Psoas muscle (tissue), 8 donors: ENCODE results near the gene NKX1-2. TPM values are rescaled to one million over a fixed set of nuclear protein-coding genes. Genes with fewer than 3 reads are reported as not detected.
A peak's percentile ranks its signal among the peaks of the same experiment; 100 is the strongest.

Source experiments
- ATAC-seq, 4 donors: fragments of 200-7000 bp; cut with Tn5 transposase; one replicate each; pipeline ENCODE4 v1.9.1; 2020; ENCODE audit warnings: moderate library complexity in 3 of 4, mild to moderate bottlenecking in 2 of 4
- DNase-seq, 2 donors: peaks; one replicate each; pipeline ENCODE4 v3.0.0-alpha.2; 2020
- H3K27ac ChIP-seq: fragments of 200-600 bp; one replicate; pipeline ENCODE4 v1.8.0; 2022
- H3K27me3 ChIP-seq, 3 donors: fragments of 200-600 bp in 1 of 3; one replicate each; pipeline versions ENCODE4 v1.6.1 to v1.8.0; 2013 to 2022; ENCODE audit warnings: low read length in 2 of 3, mild to moderate bottlenecking in 2 of 3, moderate library complexity in 1 of 3; ENCODE audit not compliant: insufficient read depth in 3 of 3
- H3K36me3 ChIP-seq, 2 donors: fragments of 200-600 bp in 1 of 2; one replicate each; pipeline versions ENCODE4 v1.6.1 to v1.8.0; 2013 to 2022; ENCODE audit warnings: low read depth in 1 of 2, mild to moderate bottlenecking in 1 of 2, moderate library complexity in 1 of 2; ENCODE audit not compliant: insufficient read depth in 1 of 2
- H3K4me1 ChIP-seq: fragments of 200-600 bp; one replicate; pipeline ENCODE4 v1.8.0; 2022
- H3K4me3 ChIP-seq: fragments of 200-600 bp; one replicate; pipeline ENCODE4 v1.8.0; 2022; ENCODE audit warnings: mild to moderate bottlenecking
- H3K9me3 ChIP-seq: fragments of 200-600 bp; one replicate; pipeline ENCODE4 v1.8.0; 2022
- CTCF ChIP-seq: fragments of 200-600 bp; IDR thresholded peaks from one replicate; pipeline ENCODE4 v1.8.0; 2022; ENCODE audit warnings: antibody characterized with exemption
- WGBS, 3 donors: extraction: QIAGEN DNeasy Blood & Tissue Kit; methylation state at CpG; one replicate each; pipeline versions ENCODE4 v1.1.6 to v1.1.7; 2013; 5-methylcytosine and 5-hydroxymethylcytosine counted together
- intact Hi-C, 2 donors: fragments of 100-400 bp; cut with DNase I; formaldehyde crosslinking; loops; one replicate each; pipeline versions ENCODE4 v1.11.0 to v1.14.2; 2022
- polyA plus RNA-seq, 3 donors: library from polyadenylated mRNA; stranded (reverse); fragments of 200-250 nt; gene quantifications; one replicate each; pipeline ENCODE4 v1.2.3, GENCODE V29; 2013
- total RNA-seq, 4 donors: library from RNA; stranded (reverse); fragmentation: NEBNext Ultra II Directional in 2 of 4; extraction: Animal tissue kit (Norgen Biotek cat#: 25700) in 2 of 4; gene quantifications; one replicate each; pipeline versions ENCODE4 v1.2.1 to v1.2.4, GENCODE V29; 2021 to 2023
- donor health status: healthy with polysubstance abuse.
- donor health status: DM: no; HTN: no; CAD: no; lungs with moderate emphysema.
- donor health status: Bipolar disorder and iron deficiency.
- donor health status: healthy.
- donor health status: DM: yes; HTN: yes; CAD: no.
- donor health status: DM: no; HTN: no; CAD: no.
- donor health status: DM: no; HTN: no; CAD: no.
- donor health status: DM: yes; HTN: yes; CAD: no.

Gene NKX1-2
- total and polyA plus RNA-seq, 7 donors = not detected

- no peak for DNase-seq
- Histone ChIP-seq H3K36me3 (no peaks in the 10 kb centered on the region), H3K27ac (no peak overlapping the region), H3K4me3 (peak overlapping the region; percentile 90), H3K9me3 (no peaks in the 10 kb centered on the region), H3K27me3 (no peaks in the 10 kb centered on the region), H3K4me1 (peaks cover 17% of the 10 kb centered on the region)
- intact Hi-C loops = loop anchor here in 1 of 2 donors (5.0 kb wide), 1 partner anchor 98 kb away; no protein-coding TSS in a partner anchor
- 84 to 86% (median 85%) methylated on average over 10 of the region's 10 CpGs for WGBS, 3 donors
- no peak for TF ChIP-seq CTCF
- no peak for ATAC-seq
Measured at GRCh38 chr10:124419635-124420034, 30.2 kb downstream of the NKX1-2 start.

- peak within 1 kb of the TSS; percentile 92 for H3K27ac ChIP-seq
- no peaks in the 10 kb centered on the region for H3K36me3 ChIP-seq
- peak within 1 kb of the TSS; percentile 90 for H3K4me3 ChIP-seq
- TF ChIP-seq CTCF = no peak
- H3K4me1 ChIP-seq = peaks cover 24% of the 10 kb centered on the region
- DNase-seq = peak; percentile 97
- 2% methylated on average over 53 to 70 of the region's 70 CpGs for WGBS, 3 donors
- no peaks in the 10 kb centered on the region for H3K9me3 ChIP-seq
- intact Hi-C loops = no loop called here
- ATAC-seq = peak; percentile 96 to 98 (median 98)
- H3K27me3 ChIP-seq = no peaks in the 10 kb centered on the region
Measured at GRCh38 chr10:124418726-124419501, 30.9 kb downstream of the NKX1-2 start, which contains the start of gene OAT. TSS of gene OAT (minus strand) at chr10:124418923. CDS start at chr10:124412171, 6,752 bp downstream.

GRCh38 chr10:124417895-124418725 lies 31.7 kb downstream of the NKX1-2 start:
- peaks cover 29% of the 10 kb centered on the region for H3K4me1 ChIP-seq

GRCh38 chr10:124416733-124417132 lies 33.1 kb downstream of the NKX1-2 start:
- TF ChIP-seq CTCF = no peak
- no peak for ATAC-seq
- intact Hi-C loops = no loop called here
- Histone ChIP-seq H3K9me3 (no peaks in the 10 kb centered on the region), H3K27me3 (no peaks in the 10 kb centered on the region), H3K4me1 (peaks cover 29% of the 10 kb centered on the region), H3K4me3 (peak overlapping the region; percentile 90), H3K27ac (peak overlapping the region; percentile 92), H3K36me3 (peaks cover 0 to 4% of the 10 kb centered on the region in 2 donors)
- DNase-seq = no peak
- 51 to 76% (median 56%) methylated on average over 6 of the region's 6 CpGs for WGBS, 3 donors

More at GRCh38 chr10:124417895-124418725, 31.7 kb downstream of the NKX1-2 start:
- Histone ChIP-seq H3K36me3 (no peaks in the 10 kb centered on the region), H3K27ac (peak overlapping the region; percentile 92), H3K4me3 (peak overlapping the region; percentile 90), H3K9me3 (no peaks in the 10 kb centered on the region), H3K27me3 (no peaks in the 10 kb centered on the region)
- ATAC-seq = peak; percentile 66 to 75 (median 70)
- 2 to 14% (median 2%) methylated on average over 35 to 64 of the region's 64 CpGs for WGBS, 3 donors
- no peak for TF ChIP-seq CTCF
- intact Hi-C loops = no loop called here
- DNase-seq = peak; percentile 55 to 84
